IgD-negative memory B cell (primary cell): ENCODE results near the gene PRDM15. TPM values are rescaled to one million over a fixed set of nuclear protein-coding genes. Genes with fewer than 3 reads are reported as not detected.

Experiments used
- H3K27ac Mint-ChIP-seq, 3 donors: one replicate each; pipeline ENCODE4 v1.8.0; 2020 to 2022; ENCODE audit warnings: mild to moderate bottlenecking in 3 of 3, mixed read lengths in 3 of 3, moderate library complexity in 1 of 3
- H3K27me3 Mint-ChIP-seq: one replicate; pipeline ENCODE4 v1.8.0; 2021; ENCODE audit warnings: mixed read lengths
- H3K36me3 Mint-ChIP-seq: one replicate; pipeline ENCODE4 v1.8.0; 2020; ENCODE audit warnings: mild to moderate bottlenecking, mixed read lengths
- H3K4me1 Mint-ChIP-seq, 3 donors: one replicate each; pipeline ENCODE4 v1.8.0; 2020 to 2022; ENCODE audit warnings: mixed read lengths in 3 of 3, mild to moderate bottlenecking in 1 of 3
- H3K4me3 Mint-ChIP-seq, 4 donors: one replicate each; pipeline ENCODE4 v1.8.0; 2020 to 2022; ENCODE audit warnings: mild to moderate bottlenecking in 4 of 4, mixed read lengths in 4 of 4, moderate library complexity in 3 of 4
- H3K9me3 Mint-ChIP-seq, 3 donors: one replicate each; pipeline ENCODE4 v1.8.0; 2020 to 2021; ENCODE audit warnings: mixed read lengths in 3 of 3, mild to moderate bottlenecking in 1 of 3
- polyA plus RNA-seq: library from polyadenylated mRNA; unstranded; fragments of 300-500 nt; fragmentation: Illumina TruSeq; gene quantifications from one replicate; pipeline ENCODE4 v1.2.3, GENCODE V29; 2021

The PRDM15 gene
- polyA plus RNA-seq, 1 donor from 2014 or later, result 5.6 TPM

GRCh38 chr21:41836166-41837015, 42.8 kb downstream of the PRDM15 start:
- H3K4me1 Mint-ChIP-seq, result peaks cover 28 to 41% (median 32%) of the 10 kb centered on the region in 3 donors
- peaks cover 14% of the 10 kb centered on the region for H3K36me3 Mint-ChIP-seq
- H3K4me3 Mint-ChIP-seq, result peak overlapping the region in 3 of 4 donors; percentile 81 to 91 (median 82)
- H3K27me3 Mint-ChIP-seq, result no peaks in the 10 kb centered on the region
- H3K9me3 Mint-ChIP-seq, result peaks cover 0 to 11% (median 3%) of the 10 kb centered on the region in 3 donors
- H3K27ac Mint-ChIP-seq, result peak overlapping the region in 2 of 3 donors; percentile 74 to 89

GRCh38 chr21:41835711-41836154, 43.4 kb downstream of the PRDM15 start:
- peaks cover 8% of the 10 kb centered on the region for H3K36me3 Mint-ChIP-seq

GRCh38 chr21:41834926-41835663, 44.0 kb downstream of the PRDM15 start:
- Mint-ChIP-seq H3K4me1 (peaks cover 28 to 41% (median 32%) of the 10 kb centered on the region in 3 donors), H3K4me3 (peak overlapping the region in 2 of 4 donors; percentile 81 to 91), H3K27me3 (no peaks in the 10 kb centered on the region), H3K27ac (peak overlapping the region in 2 of 3 donors; percentile 26 to 74), H3K9me3 (no peaks in the 10 kb centered on the region), H3K36me3 (peaks cover 5% of the 10 kb centered on the region)

More at GRCh38 chr21:41835711-41836154, 43.4 kb downstream of the PRDM15 start:
- peaks cover 28 to 41% (median 32%) of the 10 kb centered on the region in 3 donors for H3K4me1 Mint-ChIP-seq
- H3K9me3 Mint-ChIP-seq, result peaks cover 0 to 4% (median 0%) of the 10 kb centered on the region in 3 donors
- H3K4me3 Mint-ChIP-seq, result peak overlapping the region in 3 of 4 donors; percentile 81 to 91 (median 82)
- no peaks in the 10 kb centered on the region for H3K27me3 Mint-ChIP-seq
- peak overlapping the region in 2 of 3 donors; percentile 74 to 89 for H3K27ac Mint-ChIP-seq

- peak overlapping the region; percentile 72 to 94 (median 81) for H3K27ac Mint-ChIP-seq
- H3K27me3 Mint-ChIP-seq, result no peaks in the 10 kb centered on the region
- H3K36me3 Mint-ChIP-seq, result peaks cover 5% of the 10 kb centered on the region
- H3K4me1 Mint-ChIP-seq, result peaks cover 28 to 41% (median 32%) of the 10 kb centered on the region in 3 donors
- H3K4me3 Mint-ChIP-seq, result peak overlapping the region in 3 of 4 donors; percentile 74 to 91 (median 83)
- H3K9me3 Mint-ChIP-seq, result no peaks in the 10 kb centered on the region
These were observed 44.8 kb downstream of the PRDM15 start for GRCh38 chr21:41834252-41834925.

GRCh38 chr21:41833497-41834115, 45.5 kb downstream of the PRDM15 start:
- Mint-ChIP-seq H3K4me1 (peaks cover 28 to 41% (median 32%) of the 10 kb centered on the region in 3 donors), H3K27ac (peak overlapping the region; percentile 81 to 94 (median 90)), H3K9me3 (no peaks in the 10 kb centered on the region), H3K36me3 (peaks cover 5% of the 10 kb centered on the region), H3K27me3 (no peaks in the 10 kb centered on the region), H3K4me3 (peak overlapping the region; percentile 54 to 91 (median 78))

GRCh38 chr21:41832596-41833496, 46.3 kb downstream of the PRDM15 start:
- Mint-ChIP-seq H3K36me3 (peaks cover 4% of the 10 kb centered on the region), H3K27me3 (no peaks in the 10 kb centered on the region), H3K4me1 (peaks cover 25 to 33% (median 28%) of the 10 kb centered on the region in 3 donors), H3K9me3 (no peaks in the 10 kb centered on the region), H3K4me3 (peak overlapping the region; percentile 54 to 91 (median 78)), H3K27ac (peak overlapping the region; percentile 81 to 94 (median 90))

GRCh38 chr21:41831866-41832595, 47.1 kb downstream of the PRDM15 start:
- no peaks in the 10 kb centered on the region for H3K9me3 Mint-ChIP-seq
- peak overlapping the region in 2 of 3 donors; percentile 38 to 70 for H3K27ac Mint-ChIP-seq

GRCh38 chr21:41831453-41831831, 47.7 kb downstream of the PRDM15 start:
- no peak overlapping the region for H3K4me3 Mint-ChIP-seq
- peak overlapping the region in 1 of 3 donors; percentile 70 for H3K27ac Mint-ChIP-seq
- no peaks in the 10 kb centered on the region for H3K36me3 Mint-ChIP-seq
- H3K9me3 Mint-ChIP-seq, result no peaks in the 10 kb centered on the region
- H3K27me3 Mint-ChIP-seq, result no peaks in the 10 kb centered on the region
- peaks cover 23 to 28% (median 24%) of the 10 kb centered on the region in 3 donors for H3K4me1 Mint-ChIP-seq

More at GRCh38 chr21:41831866-41832595, 47.1 kb downstream of the PRDM15 start:
- H3K27me3 Mint-ChIP-seq, result no peaks in the 10 kb centered on the region
- H3K4me3 Mint-ChIP-seq, result peak overlapping the region in 2 of 4 donors; percentile 4 to 69
- peaks cover 25 to 29% (median 28%) of the 10 kb centered on the region in 3 donors for H3K4me1 Mint-ChIP-seq
- peaks cover 1% of the 10 kb centered on the region for H3K36me3 Mint-ChIP-seq

- H3K36me3 Mint-ChIP-seq, result no peaks in the 10 kb centered on the region
- no peak overlapping the region for H3K4me3 Mint-ChIP-seq
- no peaks in the 10 kb centered on the region for H3K27me3 Mint-ChIP-seq
- no peaks in the 10 kb centered on the region for H3K9me3 Mint-ChIP-seq
- H3K4me1 Mint-ChIP-seq, result peaks cover 20 to 26% (median 21%) of the 10 kb centered on the region in 3 donors
- no peak overlapping the region for H3K27ac Mint-ChIP-seq
These were observed 48.2 kb downstream of the PRDM15 start for GRCh38 chr21:41830764-41831452.

GRCh38 chr21:41830145-41830707, 48.9 kb downstream of the PRDM15 start:
- Mint-ChIP-seq H3K27ac (no peak overlapping the region), H3K4me3 (no peak overlapping the region), H3K27me3 (no peaks in the 10 kb centered on the region), H3K36me3 (no peaks in the 10 kb centered on the region), H3K9me3 (no peaks in the 10 kb centered on the region), H3K4me1 (peaks cover 15 to 23% (median 19%) of the 10 kb centered on the region in 3 donors)

GRCh38 chr21:41828884-41829360, 50.2 kb downstream of the PRDM15 start:
- peaks cover 12 to 18% (median 14%) of the 10 kb centered on the region in 3 donors for H3K4me1 Mint-ChIP-seq
- no peak overlapping the region for H3K27ac Mint-ChIP-seq
- H3K36me3 Mint-ChIP-seq, result no peaks in the 10 kb centered on the region
- no peaks in the 10 kb centered on the region for H3K9me3 Mint-ChIP-seq
- H3K4me3 Mint-ChIP-seq, result no peak overlapping the region
- no peaks in the 10 kb centered on the region for H3K27me3 Mint-ChIP-seq
